ENCODE data around the gene PRMT7.

The PRMT7 gene

DNA sequence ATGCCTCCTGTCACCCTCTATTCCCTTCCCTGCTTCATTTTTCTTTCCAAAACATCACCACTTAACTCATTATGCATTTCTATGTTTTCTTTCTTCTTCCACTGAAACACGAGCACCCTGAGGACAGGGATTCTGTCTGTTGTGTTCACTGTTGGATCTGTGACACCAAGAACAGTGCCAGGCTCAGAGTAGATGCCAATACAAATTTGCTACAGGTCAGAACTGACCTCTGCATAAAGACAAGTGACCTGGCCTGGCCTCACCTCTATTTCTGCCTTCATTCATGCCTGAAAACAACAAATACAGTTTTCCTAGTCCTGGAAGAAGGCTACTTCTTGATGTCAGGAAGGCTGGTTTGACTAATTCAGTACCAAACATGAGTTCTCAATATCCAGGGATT, 92.4 kb downstream of the PRMT7 start:
- no peaks in the 10 kb centered on the region for H4K20me1 ChIP-seq (ENCODE audit: low read depth, low read length)
- no peaks in the 10 kb centered on the region for H3K9me2 ChIP-seq (replicated peaks; ENCODE audit: insufficient read depth, low read length)
- TF ChIP-seq EZH2phosphoT487 (conservative IDR thresholded peaks at IDR 0.05; ENCODE audit: low read length): no peak
- TF ChIP-seq, protein P1, sequence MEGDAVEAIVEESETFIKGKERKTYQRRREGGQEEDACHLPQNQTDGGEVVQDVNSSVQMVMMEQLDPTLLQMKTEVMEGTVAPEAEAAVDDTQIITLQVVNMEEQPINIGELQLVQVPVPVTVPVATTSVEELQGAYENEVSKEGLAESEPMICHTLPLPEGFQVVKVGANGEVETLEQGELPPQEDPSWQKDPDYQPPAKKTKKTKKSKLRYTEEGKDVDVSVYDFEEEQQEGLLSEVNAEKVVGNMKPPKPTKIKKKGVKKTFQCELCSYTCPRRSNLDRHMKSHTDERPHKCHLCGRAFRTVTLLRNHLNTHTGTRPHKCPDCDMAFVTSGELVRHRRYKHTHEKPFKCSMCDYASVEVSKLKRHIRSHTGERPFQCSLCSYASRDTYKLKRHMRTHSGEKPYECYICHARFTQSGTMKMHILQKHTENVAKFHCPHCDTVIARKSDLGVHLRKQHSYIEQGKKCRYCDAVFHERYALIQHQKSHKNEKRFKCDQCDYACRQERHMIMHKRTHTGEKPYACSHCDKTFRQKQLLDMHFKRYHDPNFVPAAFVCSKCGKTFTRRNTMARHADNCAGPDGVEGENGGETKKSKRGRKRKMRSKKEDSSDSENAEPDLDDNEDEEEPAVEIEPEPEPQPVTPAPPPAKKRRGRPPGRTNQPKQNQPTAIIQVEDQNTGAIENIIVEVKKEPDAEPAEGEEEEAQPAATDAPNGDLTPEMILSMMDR (IDR thresholded peaks at IDR 0.05; ENCODE audit: insufficient read depth, low read length, poor library complexity, severe bottlenecking): no peak
- H3K27me3 ChIP-seq (ENCODE audit: low read length): no peaks in the 10 kb centered on the region
- H3K36me3 ChIP-seq (ENCODE audit: low read length): no peaks in the 10 kb centered on the region
- H3K9me3 ChIP-seq (ENCODE audit: insufficient read depth, low read length): no peaks in the 10 kb centered on the region
- H3K27ac ChIP-seq (ENCODE audit: low read depth, low read length): no peak overlapping the region
- H3F3A ChIP-seq (ENCODE audit: insufficient read depth): no peaks in the 10 kb centered on the region
- no peak overlapping the region for H3K9ac ChIP-seq (ENCODE audit: low read length)
- H3K4me3 ChIP-seq (ENCODE audit: insufficient read depth, low read length, poor library complexity, severe bottlenecking): no peak overlapping the region
- no peak overlapping the region for H3K4me2 ChIP-seq (ENCODE audit: low read depth, low read length, poor library complexity, severe bottlenecking)
- H2AFZ ChIP-seq (ENCODE audit: low read depth, low read length, severe bottlenecking): no peak overlapping the region
- H3K79me2 ChIP-seq (ENCODE audit: insufficient read depth, low read length): no peaks in the 10 kb centered on the region

DNA sequence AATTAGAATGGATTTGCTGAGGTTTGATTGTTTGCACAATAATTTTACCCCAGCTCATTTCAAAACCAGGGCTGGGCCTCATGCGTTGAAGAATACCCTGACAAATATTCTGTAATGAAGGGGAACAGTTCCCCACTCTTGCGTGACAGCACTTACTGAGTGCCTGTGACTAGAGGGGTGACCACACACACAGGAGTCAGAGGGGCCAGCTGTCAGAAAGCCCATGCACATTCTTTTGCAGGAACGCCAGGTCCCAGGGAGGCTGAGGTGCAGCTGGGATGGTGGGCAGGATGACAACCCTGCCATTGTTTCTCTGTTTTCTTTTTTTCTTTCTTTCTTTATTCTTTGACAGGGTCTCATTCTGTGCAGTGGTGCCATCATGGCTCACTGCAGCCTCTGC, 92.9 kb downstream of the PRMT7 start:
- TF ChIP-seq, protein P1 (IDR thresholded peaks at IDR 0.05; ENCODE audit: insufficient read depth, low read length, poor library complexity, severe bottlenecking): no peak
- no peak for TF ChIP-seq EZH2phosphoT487 (conservative IDR thresholded peaks at IDR 0.05; ENCODE audit: low read length)
- H3K27me3 ChIP-seq (ENCODE audit: low read length): no peaks in the 10 kb centered on the region
- H3K79me2 ChIP-seq (ENCODE audit: insufficient read depth, low read length): no peaks in the 10 kb centered on the region

DNA sequence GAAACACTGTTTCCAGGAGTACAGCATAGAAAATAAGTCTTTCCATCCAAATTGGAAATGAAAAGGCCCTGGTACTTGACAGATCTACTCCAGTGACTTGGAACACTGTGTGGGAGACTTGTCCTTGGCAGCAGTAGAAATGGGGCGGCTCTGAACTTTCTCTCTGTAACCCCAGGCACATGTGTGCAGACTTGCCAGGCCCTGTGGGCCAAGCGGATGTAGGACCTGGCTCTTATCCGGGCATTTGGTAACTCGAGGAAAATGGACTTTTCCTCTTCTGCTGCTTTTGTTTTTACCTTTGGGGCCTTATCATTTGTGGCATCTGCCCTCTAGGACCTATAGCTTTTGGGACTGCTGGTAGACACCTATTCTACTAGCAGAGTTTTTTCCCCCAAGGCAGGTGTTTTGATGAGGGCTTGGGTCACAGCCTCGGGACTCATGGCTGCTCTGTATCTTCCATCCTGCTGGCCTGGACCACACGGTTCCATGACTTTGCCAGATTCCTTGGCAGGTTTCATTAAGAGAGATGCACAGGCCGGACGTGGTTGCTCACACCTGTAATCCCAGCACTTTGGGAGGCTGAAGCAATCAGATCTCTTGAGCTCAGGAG, 94.0 kb downstream of the PRMT7 start:
- no peak overlapping the region for H3K9ac ChIP-seq (ENCODE audit: low read length)
- H3K27me3 ChIP-seq (ENCODE audit: low read length): no peaks in the 10 kb centered on the region

More for the DNA sequence above, 92.9 kb downstream of the PRMT7 start:
- no peak overlapping the region for H3K27ac ChIP-seq (ENCODE audit: low read depth, low read length)
- no peak overlapping the region for H2AFZ ChIP-seq (ENCODE audit: low read depth, low read length, severe bottlenecking)
- H4K20me1 ChIP-seq (ENCODE audit: low read depth, low read length): no peaks in the 10 kb centered on the region
- no peaks in the 10 kb centered on the region for H3K9me2 ChIP-seq (replicated peaks; ENCODE audit: insufficient read depth, low read length)
- H3K9ac ChIP-seq (ENCODE audit: low read length): no peak overlapping the region
- no peak overlapping the region for H3K4me2 ChIP-seq (ENCODE audit: low read depth, low read length, poor library complexity, severe bottlenecking)
- no peaks in the 10 kb centered on the region for H3K9me3 ChIP-seq (ENCODE audit: insufficient read depth, low read length)
- H3K4me3 ChIP-seq (ENCODE audit: insufficient read depth, low read length, poor library complexity, severe bottlenecking): no peak overlapping the region
- H3K36me3 ChIP-seq (ENCODE audit: low read length): no peaks in the 10 kb centered on the region
- H3F3A ChIP-seq (ENCODE audit: insufficient read depth): no peaks in the 10 kb centered on the region

More for the DNA sequence above, 94.0 kb downstream of the PRMT7 start:
- Histone ChIP-seq H3K36me3 (ENCODE audit: low read length) (no peaks in the 10 kb centered on the region), H3F3A (ENCODE audit: insufficient read depth) (no peaks in the 10 kb centered on the region), H3K4me2 (ENCODE audit: low read depth, low read length, poor library complexity, severe bottlenecking) (no peak overlapping the region), H3K9me3 (ENCODE audit: insufficient read depth, low read length) (no peaks in the 10 kb centered on the region), H3K27ac (ENCODE audit: low read depth, low read length) (no peak overlapping the region), H2AFZ (ENCODE audit: low read depth, low read length, severe bottlenecking) (no peak overlapping the region), H3K9me2 (replicated peaks; ENCODE audit: insufficient read depth, low read length) (no peaks in the 10 kb centered on the region), H3K4me3 (ENCODE audit: insufficient read depth, low read length, poor library complexity, severe bottlenecking) (no peak overlapping the region), H4K20me1 (ENCODE audit: low read depth, low read length) (no peaks in the 10 kb centered on the region), H3K79me2 (ENCODE audit: insufficient read depth, low read length) (no peaks in the 10 kb centered on the region)
- TF ChIP-seq, protein P1 (IDR thresholded peaks at IDR 0.05; ENCODE audit: insufficient read depth, low read length, poor library complexity, severe bottlenecking): no peak
- no peak for TF ChIP-seq EZH2phosphoT487 (conservative IDR thresholded peaks at IDR 0.05; ENCODE audit: low read length)
